Nephron progenitor cell (in vitro differentiated cells): ENCODE data around the gene RAI1.

Experiments used
- DNase-seq: peaks from one replicate; pipeline ENCODE4 v3.0.0; 2021
- H3K27ac Mint-ChIP-seq: 2 replicates; pipeline ENCODE4 v1.8.0; 2021; ENCODE audit warnings: mild to moderate bottlenecking, moderate library complexity, mixed read lengths
- H3K27me3 Mint-ChIP-seq: 2 replicates; pipeline ENCODE4 v1.8.0; 2021; ENCODE audit warnings: mild to moderate bottlenecking, low read depth, mixed read lengths; ENCODE audit not compliant: poor library complexity
- H3K36me3 Mint-ChIP-seq: 2 replicates; pipeline ENCODE4 v1.8.0; 2021; ENCODE audit warnings: low read depth, mixed read lengths
- H3K4me1 Mint-ChIP-seq: 2 replicates; pipeline ENCODE4 v1.8.0; 2021; ENCODE audit warnings: mixed read lengths
- H3K4me3 Mint-ChIP-seq: 2 replicates; pipeline ENCODE4 v1.8.0; 2021; ENCODE audit warnings: mild to moderate bottlenecking, moderate library complexity, mixed read lengths
- H3K9me3 Mint-ChIP-seq: 2 replicates; pipeline ENCODE4 v1.8.0; 2021; ENCODE audit warnings: mild to moderate bottlenecking, moderate library complexity, mixed read lengths
- TF ChIP-seq, protein P1 (sequence below): fragments of 200-600 bp; sonication (generic); IDR thresholded peaks from 2 replicates; pipeline ENCODE4 v1.5.0; 2021; ENCODE audit warnings: antibody characterized with exemption

The RAI1 gene

DNA sequence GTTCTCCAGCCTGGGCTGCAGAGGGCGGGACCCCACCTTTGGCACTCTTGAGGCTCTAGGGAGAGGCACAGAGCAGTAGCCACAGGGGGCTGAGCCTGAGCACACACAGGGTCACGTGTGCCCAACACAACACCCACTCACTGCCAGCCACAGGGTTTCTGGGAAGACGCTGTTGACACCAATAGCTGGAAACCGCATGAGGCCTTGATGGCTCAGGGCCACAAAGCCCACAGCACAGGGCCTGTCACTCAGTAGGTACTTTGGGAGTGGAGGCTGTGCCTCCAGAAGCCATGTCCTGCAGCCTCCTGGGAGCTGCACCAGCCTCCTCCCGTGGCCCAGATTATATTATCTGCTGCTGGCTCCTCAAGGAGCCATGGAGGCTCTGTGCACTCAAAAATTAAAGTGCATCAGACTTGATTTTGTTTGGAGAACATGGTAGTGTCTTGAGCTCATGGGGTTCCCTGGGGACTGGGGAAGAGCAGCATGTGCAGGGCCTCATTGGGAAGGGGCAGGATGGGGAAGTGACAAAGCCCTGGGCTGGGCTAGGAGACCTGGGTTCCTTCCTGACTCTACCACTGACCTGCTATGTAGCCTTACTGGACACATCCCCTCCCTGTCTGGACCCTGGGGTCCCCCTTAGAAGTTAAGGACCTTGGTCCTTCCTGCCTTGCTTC, 168.0 kb downstream of the RAI1 start:
- no peak overlapping the region for H3K27ac Mint-ChIP-seq
- peaks cover 74% of the 10 kb centered on the region for H3K4me1 Mint-ChIP-seq
- no peaks in the 10 kb centered on the region for H3K9me3 Mint-ChIP-seq
- DNase-seq, result no peak
- H3K36me3 Mint-ChIP-seq, result no peaks in the 10 kb centered on the region
- TF ChIP-seq, protein P1, sequence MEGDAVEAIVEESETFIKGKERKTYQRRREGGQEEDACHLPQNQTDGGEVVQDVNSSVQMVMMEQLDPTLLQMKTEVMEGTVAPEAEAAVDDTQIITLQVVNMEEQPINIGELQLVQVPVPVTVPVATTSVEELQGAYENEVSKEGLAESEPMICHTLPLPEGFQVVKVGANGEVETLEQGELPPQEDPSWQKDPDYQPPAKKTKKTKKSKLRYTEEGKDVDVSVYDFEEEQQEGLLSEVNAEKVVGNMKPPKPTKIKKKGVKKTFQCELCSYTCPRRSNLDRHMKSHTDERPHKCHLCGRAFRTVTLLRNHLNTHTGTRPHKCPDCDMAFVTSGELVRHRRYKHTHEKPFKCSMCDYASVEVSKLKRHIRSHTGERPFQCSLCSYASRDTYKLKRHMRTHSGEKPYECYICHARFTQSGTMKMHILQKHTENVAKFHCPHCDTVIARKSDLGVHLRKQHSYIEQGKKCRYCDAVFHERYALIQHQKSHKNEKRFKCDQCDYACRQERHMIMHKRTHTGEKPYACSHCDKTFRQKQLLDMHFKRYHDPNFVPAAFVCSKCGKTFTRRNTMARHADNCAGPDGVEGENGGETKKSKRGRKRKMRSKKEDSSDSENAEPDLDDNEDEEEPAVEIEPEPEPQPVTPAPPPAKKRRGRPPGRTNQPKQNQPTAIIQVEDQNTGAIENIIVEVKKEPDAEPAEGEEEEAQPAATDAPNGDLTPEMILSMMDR, result no peak
- H3K4me3 Mint-ChIP-seq, result no peak overlapping the region
- peaks cover 13% of the 10 kb centered on the region for H3K27me3 Mint-ChIP-seq

GRCh38 chr17:17849845-17850373, 168.7 kb downstream of the RAI1 start:
- H3K36me3 Mint-ChIP-seq, result no peaks in the 10 kb centered on the region
- H3K4me1 Mint-ChIP-seq, result peaks cover 79% of the 10 kb centered on the region
- peaks cover 13% of the 10 kb centered on the region for H3K27me3 Mint-ChIP-seq
- H3K9me3 Mint-ChIP-seq, result no peaks in the 10 kb centered on the region
- TF ChIP-seq, protein P1, result no peak
- no peak overlapping the region for H3K4me3 Mint-ChIP-seq
- H3K27ac Mint-ChIP-seq, result no peak overlapping the region
- DNase-seq, result no peak

GRCh38 chr17:17851103-17852002, 170.1 kb downstream of the RAI1 start:
- Mint-ChIP-seq H3K4me1 (peaks cover 85% of the 10 kb centered on the region), H3K4me3 (no peak overlapping the region), H3K9me3 (no peaks in the 10 kb centered on the region), H3K27me3 (peaks cover 10% of the 10 kb centered on the region), H3K36me3 (no peaks in the 10 kb centered on the region), H3K27ac (peak overlapping the region; percentile 89)
- no peak for DNase-seq
- TF ChIP-seq, protein P1, result no peak

- DNase-seq, result no peak
- TF ChIP-seq, protein P1, result no peak
- Mint-ChIP-seq H3K4me3 (no peak overlapping the region), H3K27me3 (peaks cover 12% of the 10 kb centered on the region), H3K9me3 (no peaks in the 10 kb centered on the region), H3K4me1 (peaks cover 87% of the 10 kb centered on the region), H3K36me3 (no peaks in the 10 kb centered on the region), H3K27ac (no peak overlapping the region)
Observed at GRCh38 chr17:17852930-17853329, 171.7 kb downstream of the RAI1 start.

DNA sequence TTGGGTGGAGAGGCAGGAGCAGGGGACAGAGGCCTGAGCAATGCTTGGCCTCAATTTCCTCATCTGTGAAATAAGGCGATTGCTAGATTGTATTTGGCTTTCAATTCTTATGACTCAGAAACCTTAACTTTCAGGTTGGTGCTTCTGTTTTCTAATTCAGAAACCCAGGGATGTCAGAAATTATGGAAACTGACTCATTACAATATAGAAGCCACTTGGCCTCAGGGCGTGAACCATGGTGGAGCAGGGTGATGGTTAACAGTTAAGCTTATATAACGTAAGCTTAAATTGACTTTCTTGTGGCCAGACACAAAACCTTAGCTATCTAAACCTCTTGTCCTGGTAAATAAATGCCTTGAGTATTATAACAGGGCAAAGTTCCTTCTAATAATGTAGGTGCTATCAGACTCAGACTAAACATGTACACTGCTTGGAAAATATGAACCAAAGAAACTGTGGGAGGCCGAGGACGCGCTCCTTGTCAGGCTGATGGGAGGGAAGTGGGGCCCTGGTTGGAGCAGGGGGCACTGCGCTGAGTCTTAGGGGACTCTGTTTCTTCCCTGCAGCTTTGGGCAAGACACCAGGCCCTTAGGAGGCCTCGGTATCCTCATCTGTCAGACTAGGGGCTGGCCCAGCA, 172.7 kb downstream of the RAI1 start:
- TF ChIP-seq, protein P1, result no peak
- H3K4me1 Mint-ChIP-seq, result peaks cover 78% of the 10 kb centered on the region
- DNase-seq, result no peak
- H3K9me3 Mint-ChIP-seq, result no peaks in the 10 kb centered on the region
- H3K27me3 Mint-ChIP-seq, result peaks cover 14% of the 10 kb centered on the region
- no peaks in the 10 kb centered on the region for H3K36me3 Mint-ChIP-seq
- no peak overlapping the region for H3K4me3 Mint-ChIP-seq
- no peak overlapping the region for H3K27ac Mint-ChIP-seq
